ENCODE measurements around the gene PPP2R3A.
"Not testable (repeated sequence)": the region's sequence is repeated elsewhere in the genome, so short reads cannot be mapped to it uniquely, and the experiment has no call there.

PPP2R3A gene

GRCh38 chr3:135965506-135966270, at the start of gene PPP2R3A:
Gene PPP2R3A (plus strand): TSS chr3:135965728. CDS start chr3:136001499, 35,771 bp downstream.
- DNase-seq (ENCODE audit: low read depth): peak; percentile 52

GRCh38 chr3:135916310-135916709, 49.2 kb upstream of the PPP2R3A start:
- DNase-seq (ENCODE audit: low read depth): no peak

GRCh38 chr3:135917076-135917475, 48.5 kb upstream of the PPP2R3A start:
- no peak for DNase-seq (ENCODE audit: low read depth)

- no peak for DNase-seq (ENCODE audit: low read depth)
These were observed 47.5 kb upstream of the PPP2R3A start for GRCh38 chr3:135917927-135918597.

GRCh38 chr3:135918600-135918999, 46.9 kb upstream of the PPP2R3A start:
- DNase-seq (ENCODE audit: low read depth): no peak

- DNase-seq (ENCODE audit: low read depth): no peak
These were observed 45.3 kb upstream of the PPP2R3A start for GRCh38 chr3:135920275-135920674.

GRCh38 chr3:135922903-135923250, 42.7 kb upstream of the PPP2R3A start:
- DNase-seq (ENCODE audit: low read depth): no peak

- DNase-seq (ENCODE audit: low read depth): no peak
These were observed 41.0 kb upstream of the PPP2R3A start for GRCh38 chr3:135924506-135924905.

GRCh38 chr3:135926664-135927063, 38.9 kb upstream of the PPP2R3A start:
- DNase-seq (ENCODE audit: low read depth): no peak

GRCh38 chr3:135927155-135927554, 38.4 kb upstream of the PPP2R3A start:
- DNase-seq (ENCODE audit: low read depth): peak; percentile 29

GRCh38 chr3:135929670-135930069, 35.9 kb upstream of the PPP2R3A start:
- no peak for DNase-seq (ENCODE audit: low read depth)

GRCh38 chr3:135930255-135930654, 35.3 kb upstream of the PPP2R3A start:
- no peak for DNase-seq (ENCODE audit: low read depth)

- DNase-seq (ENCODE audit: low read depth): not testable (repeated sequence)
These were observed 30.4 kb upstream of the PPP2R3A start for GRCh38 chr3:135935171-135935570.

- DNase-seq (ENCODE audit: low read depth): not testable (repeated sequence)
These were observed 27.8 kb upstream of the PPP2R3A start for GRCh38 chr3:135937766-135938165.

- no peak for DNase-seq (ENCODE audit: low read depth)
These were observed 20.7 kb upstream of the PPP2R3A start for GRCh38 chr3:135944831-135945230.

GRCh38 chr3:135950941-135951340, 14.6 kb upstream of the PPP2R3A start:
- DNase-seq (ENCODE audit: low read depth): no peak

GRCh38 chr3:135964160-135964955, 1.2 kb upstream of the PPP2R3A start:
- DNase-seq (ENCODE audit: low read depth): no peak

- DNase-seq (ENCODE audit: low read depth): no peak
These were observed 411 bp upstream of the PPP2R3A start for GRCh38 chr3:135965129-135965505.

- DNase-seq (ENCODE audit: low read depth): no peak
These were observed 888 bp downstream of the PPP2R3A start for GRCh38 chr3:135966271-135966961.

- DNase-seq (ENCODE audit: low read depth): no peak
These were observed 1.4 kb downstream of the PPP2R3A start for GRCh38 chr3:135966962-135967274.

- no peak for DNase-seq (ENCODE audit: low read depth)
These were observed 2.3 kb downstream of the PPP2R3A start for GRCh38 chr3:135967867-135968266.

GRCh38 chr3:135970506-135971116, 5.1 kb downstream of the PPP2R3A start:
- DNase-seq (ENCODE audit: low read depth): peak; percentile 50
